HCT116 (cell line): ENCODE results near the gene OR52B4. TPM values are rescaled to one million over a fixed set of nuclear protein-coding genes. Genes with fewer than 3 reads are reported as not detected.
"Not testable (repeated sequence)": the region's sequence is repeated elsewhere in the genome, so short reads cannot be mapped to it uniquely, and the experiment has no call there.

Source experiments
- ATAC-seq: fragments of 200-7000 bp; cut with Tn5 transposase; 2 replicates; pipeline ENCODE4 v1.9.1; 2020; ENCODE audit warnings: mild to moderate bottlenecking, moderate library complexity
- BruUV-seq: library from RNA; stranded (reverse); fragments of 400-500 nt; replicated peaks from 2 replicates; lab custom pipeline; 2021; lab: Mats Ljungman, UMichigan
- CTCF ChIA-PET: fragments of 300-600 bp; sonication (Branson Sonifier 250); formaldehyde crosslinking; loops from one replicate; lab custom pipeline; 2021; ENCODE audit warnings: antibody characterized with exemption; lab: Charles Lee
- POLR2A ChIA-PET: fragments of 300-600, 350-600 bp; sonication (Branson Sonifier 250); formaldehyde crosslinking; loops from one replicate; lab custom pipeline; 2021; ENCODE audit warnings: antibody characterized with exemption; lab: Charles Lee
- RAD21 ChIA-PET, 2 experiments: fragments of 300-600 bp; sonication (Branson Sonifier 250); formaldehyde crosslinking; loops; one replicate each; lab custom pipeline; 2023; ENCODE audit warnings: low total read pairs in 2 of 2; ENCODE audit not compliant: uncharacterized antibody in 2 of 2, unreplicated experiment in 2 of 2, low non-redundant PET in 1 of 2; lab: Charles Lee
- DNase-seq: peaks from one replicate; pipeline ENCODE4 v3.0.0-alpha.2; 2010; ENCODE audit warnings: low read depth, low spot score
- H2AFZ ChIP-seq: fragments of 200-600 bp; shearing (Covaris generic), sonication (generic); 2 replicates; pipeline ENCODE4 v1.6.1; 2017; ENCODE audit warnings: low read depth, mixed run types, mixed read lengths, antibody characterized with exemption, low read length; ENCODE audit not compliant: poor library complexity, severe bottlenecking
- H3K27ac ChIP-seq: 2 replicates; pipeline ENCODE4 v1.5.1; 2012; ENCODE audit warnings: low read depth, low read length
- H3K27me3 ChIP-seq: fragments of 200-600 bp; sonication (generic); 2 replicates; pipeline ENCODE4 v1.6.1; 2016; ENCODE audit warnings: mixed run types, low read length, mixed read lengths; ENCODE audit not compliant: insufficient read depth
- H3K36me3 ChIP-seq, 2 experiments: fragments of 200-500 bp in 1 of 2; fragments of 200-600 bp in 1 of 2; sonication (Bioruptor generic) in 1 of 2; sonication (generic) in 1 of 2; 2 replicates each; pipeline versions ENCODE4 v1.5.1 to v1.6.1; 2014 to 2016; ENCODE audit warnings: low read length in 2 of 2, inconsistent platforms in 1 of 2, mixed read lengths in 1 of 2, mixed run types in 1 of 2; ENCODE audit not compliant: insufficient read depth in 2 of 2, control insufficient read depth in 1 of 2
- H3K4me1 ChIP-seq, 2 experiments: fragments of 200-600 bp in 1 of 2; sonication (generic) in 1 of 2; 2 replicates each; pipeline versions ENCODE4 v1.5.1 to v1.6.1; 2012 to 2017; ENCODE audit warnings: low read length in 2 of 2, inconsistent platforms in 1 of 2, mild to moderate bottlenecking in 1 of 2, mixed read lengths in 1 of 2, mixed run types in 1 of 2, moderate library complexity in 1 of 2; ENCODE audit not compliant: insufficient read depth in 2 of 2, control insufficient read depth in 1 of 2
- H3K4me2 ChIP-seq: fragments of 200-600 bp; sonication (generic); 2 replicates; pipeline ENCODE4 v1.6.1; 2017; ENCODE audit warnings: mixed run types, low read length, mixed read lengths
- H3K4me3 ChIP-seq, 2 experiments: fragments of 200-600 bp in 1 of 2; sonication (generic) in 1 of 2; replicated peaks in 1 of 2; 2 replicates each; pipeline ENCODE4 v1.5.1; 2011 to 2016; ENCODE audit warnings: low read length in 2 of 2, control low read depth in 1 of 2, low read depth in 1 of 2, mild to moderate bottlenecking in 1 of 2, mixed read lengths in 1 of 2, mixed run types in 1 of 2
- H3K79me2 ChIP-seq: fragments of 200-600 bp; sonication (generic); 2 replicates; pipeline ENCODE4 v1.6.1; 2017; ENCODE audit warnings: mild to moderate bottlenecking, mixed run types, low read length, moderate library complexity, mixed read lengths; ENCODE audit not compliant: insufficient read depth
- H3K9ac ChIP-seq: fragments of 200-600 bp; sonication (generic); 2 replicates; pipeline ENCODE4 v1.6.1; 2016; ENCODE audit warnings: low read length, mixed read lengths
- H3K9me2 ChIP-seq: fragments of 200-600 bp; sonication (generic), shearing (Covaris generic); 2 replicates; pipeline ENCODE4 v1.6.1; 2017; ENCODE audit warnings: mixed run types, mild to moderate bottlenecking, moderate library complexity; ENCODE audit not compliant: insufficient read depth
- H3K9me3 ChIP-seq, 2 experiments: fragments of 200-500 bp in 1 of 2; fragments of 200-600 bp in 1 of 2; sonication (Bioruptor generic) in 1 of 2; sonication (generic) in 1 of 2; 2 replicates each; pipeline ENCODE4 v1.6.1; 2014 to 2017; ENCODE audit warnings: low read length in 2 of 2, mixed read lengths in 2 of 2, inconsistent platforms in 1 of 2, low read depth in 1 of 2, mild to moderate bottlenecking in 1 of 2, mixed run types in 1 of 2, moderate library complexity in 1 of 2; ENCODE audit not compliant: control insufficient read depth in 1 of 2, insufficient read depth in 1 of 2
- H4K20me1 ChIP-seq: fragments of 200-600 bp; sonication (generic), shearing (Covaris generic); 2 replicates; pipeline ENCODE4 v1.6.1; 2017; ENCODE audit warnings: mixed run types, mild to moderate bottlenecking, moderate library complexity; ENCODE audit not compliant: insufficient read depth
- EGR1 ChIP-seq: IDR thresholded peaks from 2 replicates; pipeline ENCODE4 v1.6.1; 2012; ENCODE audit warnings: low read depth
- ELF1 ChIP-seq: IDR thresholded peaks from 2 replicates; pipeline ENCODE4 v1.6.1; 2012; ENCODE audit warnings: low read depth, borderline replicate concordance
- POLR2AphosphoS5 ChIP-seq: IDR thresholded peaks from 2 replicates; pipeline ENCODE4 v1.6.1; 2011; ENCODE audit warnings: mild to moderate bottlenecking, low read depth, low read length, moderate library complexity
- TCF7L2 ChIP-seq: IDR thresholded peaks from 2 replicates; pipeline ENCODE4 v1.7.0; 2011; ENCODE audit warnings: borderline replicate concordance, inconsistent platforms; ENCODE audit not compliant: insufficient read depth, insufficient read length; ENCODE audit errors: extremely low read depth
- YY1 ChIP-seq: IDR thresholded peaks from 2 replicates; pipeline ENCODE4 v1.6.1; 2011; ENCODE audit warnings: low read length, low read depth, moderate library complexity, mild to moderate bottlenecking; ENCODE audit not compliant: insufficient replicate concordance; ENCODE audit errors: extremely low read depth
- ZNF274 ChIP-seq: fragments of 200-500 bp; sonication (Bioruptor generic); IDR thresholded peaks from 2 replicates; pipeline ENCODE4 v1.6.1; 2014; ENCODE audit warnings: mild to moderate bottlenecking, low read depth, low read length, inconsistent platforms
- intact Hi-C: fragments of 100-400 bp; cut with micrococcal nuclease; formaldehyde crosslinking; loops from 2 replicates; pipeline ENCODE4 v1.10.0; 2022
- total RNA-seq: library from RNA; stranded (reverse); gene quantifications from one replicate; pipeline ENCODE4 v1.2.1, GENCODE V29; 2021; ENCODE audit not compliant: unreplicated experiment

Gene OR52B4
- total RNA-seq, 1 experiment from 2014 or later, result not detected

GRCh38 chr11:4416306-4416705 is 48.1 kb upstream of the OR52B4 start:
- no peak overlapping the region for H3K9ac ChIP-seq
- DNase-seq (no peak), ATAC-seq (no peak)
- H3K79me2 ChIP-seq, result no peaks in the 10 kb centered on the region
- H4K20me1 ChIP-seq, result no peaks in the 10 kb centered on the region
- BruUV-seq, result no TSS peak
- no peak overlapping the region for H3K4me2 ChIP-seq
- ChIA-PET POLR2A (no interaction called here), RAD21 (no interaction called here), CTCF (no interaction called here)
- no peaks in the 10 kb centered on the region for H3K36me3 ChIP-seq
- H2AFZ ChIP-seq, result no peak overlapping the region
- H3K9me3 ChIP-seq, result no peaks in the 10 kb centered on the region
- TF ChIP-seq ZNF274 (no peak), ELF1 (no peak)
- H3K27me3 ChIP-seq, result peaks cover 6% of the 10 kb centered on the region; the same call in 1 of the 2 replicates
- no peaks in the 10 kb centered on the region for H3K9me2 ChIP-seq
- no peaks in the 10 kb centered on the region for H3K4me1 ChIP-seq
- H3K27ac ChIP-seq, result no peak overlapping the region
- intact Hi-C loops, result no loop called here
- no peak overlapping the region for H3K4me3 ChIP-seq

- DNase-seq, H3K9me2 ChIP-seq, H3K27ac ChIP-seq, H3K79me2 ChIP-seq, H2AFZ ChIP-seq, POLR2A ChIA-PET, BruUV-seq, intact Hi-C loops, CTCF ChIA-PET, H3K4me1 ChIP-seq, ATAC-seq, H3K9ac ChIP-seq, H3K4me2 ChIP-seq, H4K20me1 ChIP-seq, H3K36me3 ChIP-seq, H3K4me3 ChIP-seq, H3K9me3 ChIP-seq, RAD21 ChIA-PET: not testable (repeated sequence)
- H3K27me3 ChIP-seq, result peaks cover 13% of the 10 kb centered on the region
Measured at GRCh38 chr11:4406206-4406605, 38.0 kb upstream of the OR52B4 start.

- Histone ChIP-seq H3K4me2 (peak overlapping the region; percentile 85), H3K36me3 (no peaks in the 10 kb centered on the region), H3K4me3 (peak overlapping the region; percentile 82 to 96), H3K9me2 (no peaks in the 10 kb centered on the region), H3K4me1 (peaks cover 2 to 10% of the 10 kb centered on the region in 2 experiments; a peak in 2 of 4 replicates), H3K9me3 (no peaks in the 10 kb centered on the region)
- TF ChIP-seq POLR2AphosphoS5 (no peak), TCF7L2 (peak; percentile 1), YY1 (no peak), EGR1 (no peak)
- TF ChIP-seq, all 23 proteins: peak for 1
- RAD21 ChIA-PET, result no interaction called here
- Histone ChIP-seq H3K27me3 (no peaks in the 10 kb centered on the region), H4K20me1 (no peaks in the 10 kb centered on the region), H3K79me2 (no peaks in the 10 kb centered on the region), H3K27ac (no peak overlapping the region), H3K9ac (no peak overlapping the region), H2AFZ (peak overlapping the region; percentile 73)
- no TSS peak for BruUV-seq
- DNase-seq (no peak), ATAC-seq (peak; percentile 49)
- CTCF ChIA-PET, result interaction anchor here (2.2 kb wide), 1 partner anchor 206 kb away, joined by 7 read pairs; no protein-coding TSS in a partner anchor
- intact Hi-C loops, result no loop called here
- POLR2A ChIA-PET, result no interaction called here
Measured at GRCh38 chr11:4393858-4394223, 25.7 kb upstream of the OR52B4 start.
